GM21619 (cell line): ENCODE data around the gene SIL1.
A peak's percentile ranks its signal among the peaks of the same experiment; 100 is the strongest.
"Not testable (repeated sequence)": the region's sequence is repeated elsewhere in the genome, so short reads cannot be mapped to it uniquely, and the experiment has no call there.

Experiments used
- ATAC-seq: cut with Tn5 transposase; IDR thresholded peaks from one replicate; pipeline ENCODE4 v1.9.1; 2021; ENCODE audit not compliant: unreplicated experiment

SIL1 gene

GRCh38 chr5:139197710-139198669, at the start of gene SIL1:
TSS of gene SIL1 (minus strand) at chr5:139198368. CDS start at chr5:139127843, 70,525 bp downstream.
- peak; percentile 91 for ATAC-seq

GRCh38 chr5:139246394-139246793, 48.2 kb upstream of the SIL1 start:
- ATAC-seq = no peak

DNA sequence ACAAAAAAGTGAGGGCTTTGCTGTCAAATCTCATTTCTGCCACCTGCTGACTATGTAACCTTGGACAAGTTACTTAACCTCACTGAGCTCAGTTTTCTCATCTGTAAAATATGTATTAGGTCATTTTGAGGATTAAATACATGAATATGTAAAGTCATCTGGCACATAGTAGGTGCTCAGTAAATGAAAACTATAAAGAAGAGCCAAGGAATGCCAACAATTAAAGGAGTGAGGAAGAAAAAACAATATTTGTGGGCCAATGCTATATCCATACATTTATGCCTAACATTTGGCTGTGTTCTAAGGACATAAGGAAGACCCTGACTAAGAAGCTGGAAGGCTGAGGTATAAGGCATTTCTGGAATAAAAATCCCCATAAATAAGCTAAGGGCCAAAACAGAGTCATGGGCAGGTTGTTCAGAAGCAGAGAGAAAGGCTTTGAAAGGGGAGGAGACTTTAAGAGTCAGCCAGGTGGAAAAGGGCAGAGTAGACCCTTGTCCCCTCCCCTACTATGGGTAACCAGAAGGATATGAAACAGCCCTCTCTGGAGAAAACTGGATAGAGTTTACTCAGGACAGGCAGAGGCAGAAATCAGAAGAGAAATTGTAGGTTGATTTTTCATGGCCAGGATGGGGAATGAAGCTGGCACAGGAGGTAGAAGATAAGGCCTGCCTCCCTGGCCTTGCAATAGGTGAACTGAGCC, 47.6 kb upstream of the SIL1 start:
- ATAC-seq = no peak

- ATAC-seq = no peak
Observed at GRCh38 chr5:139243425-139243970, 45.3 kb upstream of the SIL1 start.

DNA sequence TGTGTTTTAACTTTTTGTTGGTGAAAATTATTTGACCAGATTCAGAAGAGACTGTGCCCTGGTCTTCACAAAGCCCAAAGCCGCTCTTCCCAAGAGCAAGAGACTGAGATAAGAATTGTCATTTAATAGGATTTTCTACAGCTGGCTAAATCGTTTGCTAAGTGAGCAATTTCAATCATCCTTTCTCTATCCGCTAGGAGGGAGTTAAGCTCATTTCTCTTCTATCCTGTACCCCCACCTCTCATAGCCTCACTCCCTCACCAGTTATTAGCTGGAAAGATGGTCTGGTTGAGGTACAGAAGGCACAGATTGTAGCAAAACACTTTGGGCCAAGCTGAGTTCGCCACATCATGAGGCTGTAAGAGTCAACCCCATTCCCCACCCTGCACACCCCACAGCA, 43.0 kb upstream of the SIL1 start:
- no peak for ATAC-seq

GRCh38 chr5:139236479-139236878, 38.3 kb upstream of the SIL1 start:
- no peak for ATAC-seq

DNA sequence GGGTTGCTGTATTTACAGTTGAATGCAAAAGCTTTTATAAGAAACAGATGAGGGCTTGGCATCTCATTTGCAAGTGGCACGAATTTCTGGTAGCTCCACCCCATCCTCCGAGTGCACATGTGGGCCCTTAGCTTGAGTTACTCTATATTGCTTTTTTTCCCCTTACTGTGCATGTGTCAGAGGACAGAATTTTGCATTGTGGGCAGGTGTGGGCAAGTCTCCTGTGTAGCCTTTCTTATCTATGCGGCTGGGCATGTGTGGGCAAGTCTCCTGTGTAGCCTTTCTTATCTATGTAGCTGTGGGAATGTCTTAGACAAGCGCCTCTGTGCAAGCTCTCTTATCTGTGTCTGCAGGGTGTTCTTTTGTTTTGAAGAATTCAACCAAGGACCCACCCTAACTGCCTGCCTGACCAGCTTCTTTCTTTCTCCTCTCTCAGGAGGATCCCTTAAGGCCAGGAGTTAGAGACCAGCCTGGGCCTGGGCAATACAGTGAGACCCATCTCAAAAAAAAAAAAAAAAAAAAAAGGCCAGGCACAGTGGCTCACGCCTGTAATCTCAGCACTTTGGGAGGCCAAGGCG, 34.1 kb upstream of the SIL1 start:
- ATAC-seq = no peak

DNA sequence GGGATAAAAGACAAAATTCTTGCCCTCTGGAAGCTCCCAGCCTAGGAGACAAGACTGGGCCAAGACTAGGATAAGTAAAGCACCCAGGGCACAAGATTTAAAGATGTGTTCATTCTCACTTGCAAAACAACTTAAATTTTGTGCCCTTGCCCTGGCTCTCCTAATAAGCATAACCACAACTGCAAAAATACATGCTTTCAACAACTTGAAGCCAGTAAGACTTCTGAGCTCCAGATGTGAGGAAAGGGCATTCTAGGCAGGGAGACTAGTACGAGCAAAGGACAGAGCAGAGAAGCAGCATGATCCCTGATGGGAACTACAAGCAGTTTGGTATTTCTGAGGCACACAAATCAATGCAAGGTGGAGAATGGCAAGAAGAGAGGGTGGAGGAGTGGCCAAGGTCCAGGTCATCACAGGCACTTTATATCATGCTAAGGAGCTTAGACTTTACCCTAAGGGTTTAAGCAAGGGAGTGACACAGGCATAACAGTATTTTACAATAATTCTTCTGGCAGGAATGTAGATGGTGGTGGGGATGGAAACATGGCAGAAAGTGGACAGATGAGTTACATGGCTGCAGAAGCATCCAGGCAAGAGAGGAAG, 30.1 kb upstream of the SIL1 start:
- no peak for ATAC-seq

- ATAC-seq = no peak
Observed at GRCh38 chr5:139226131-139226530, 28.0 kb upstream of the SIL1 start.

GRCh38 chr5:139223481-139223880, 25.3 kb upstream of the SIL1 start:
- no peak for ATAC-seq

DNA sequence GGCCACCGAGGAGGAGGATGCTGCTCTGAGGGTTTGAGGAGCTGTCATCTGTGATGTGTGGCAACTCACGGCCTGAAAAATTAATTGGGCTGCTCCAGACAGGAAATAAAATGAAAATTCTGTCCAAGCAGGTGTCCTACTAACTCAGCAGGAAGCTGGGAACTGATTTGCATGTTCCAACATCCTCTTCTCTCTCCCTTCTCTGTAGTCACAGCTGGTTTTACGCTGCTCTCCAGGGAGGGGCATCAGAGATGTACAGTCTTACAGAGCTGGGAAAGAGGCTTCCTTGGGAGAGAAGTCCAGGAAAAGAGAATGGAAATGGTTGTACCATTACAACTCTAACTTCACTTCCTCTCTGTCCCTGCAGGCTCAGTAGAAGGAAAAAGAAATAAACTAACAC, 24.2 kb upstream of the SIL1 start:
- no peak for ATAC-seq

GRCh38 chr5:139218038-139218437, 19.9 kb upstream of the SIL1 start:
- not testable (repeated sequence) for ATAC-seq

GRCh38 chr5:139215107-139215975, 17.2 kb upstream of the SIL1 start:
- no peak for ATAC-seq

DNA sequence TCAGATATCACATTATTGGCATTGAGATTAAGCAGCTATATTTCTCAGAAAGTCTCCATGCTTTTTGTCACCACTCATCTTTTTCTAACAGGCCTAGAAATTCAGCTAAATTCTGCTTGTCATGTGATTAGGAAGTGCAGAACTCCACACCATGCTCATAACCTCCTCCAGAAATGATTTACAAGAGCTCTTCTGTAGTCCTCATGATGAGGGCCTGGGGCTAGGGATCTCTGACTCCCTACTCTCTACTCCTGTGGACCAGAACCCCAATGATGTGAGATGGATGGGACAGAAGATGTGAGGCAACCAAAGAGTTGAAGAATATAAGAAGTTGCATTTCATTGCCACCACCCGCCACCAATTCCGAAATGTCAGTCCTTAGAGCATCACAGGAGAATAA, 16.5 kb upstream of the SIL1 start:
- ATAC-seq = no peak

DNA sequence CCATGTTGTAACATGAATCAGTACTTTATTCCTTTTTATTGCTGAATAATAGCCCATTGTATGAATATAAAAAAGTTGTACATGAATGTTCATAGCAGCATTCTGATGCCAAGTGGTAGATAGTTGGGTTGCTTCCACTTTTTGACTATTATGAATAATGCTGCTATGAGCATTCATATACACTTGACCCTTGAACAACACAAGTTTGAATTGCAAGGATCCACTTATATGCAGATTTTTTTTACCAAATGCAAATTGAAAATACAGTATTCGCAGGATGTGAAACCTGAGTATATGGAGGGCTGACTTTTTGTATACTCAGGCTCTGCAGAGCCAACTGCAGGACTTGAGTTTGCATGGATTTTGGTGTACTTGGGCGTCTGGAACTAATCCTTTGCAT, 14.7 kb upstream of the SIL1 start:
- ATAC-seq = no peak

DNA sequence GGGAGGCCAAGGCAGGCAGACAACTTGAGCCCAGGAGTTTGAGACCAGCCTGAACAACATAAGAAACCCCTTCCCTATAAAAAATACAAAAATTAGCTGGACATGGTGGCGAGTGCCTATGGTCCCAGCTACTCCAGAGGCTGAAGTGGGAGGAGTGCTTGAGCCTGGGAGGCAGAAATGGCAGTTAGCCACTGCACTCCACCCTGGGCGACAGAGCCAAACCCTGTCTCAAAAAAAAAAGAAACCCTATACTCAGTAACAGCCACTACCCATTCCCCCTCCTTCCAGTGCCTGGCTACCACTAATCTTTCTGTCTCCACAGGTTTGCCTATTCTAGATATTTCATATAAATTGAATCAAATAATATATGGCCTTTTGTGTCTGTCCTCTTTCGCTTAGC, 14.3 kb upstream of the SIL1 start:
- ATAC-seq = no peak

- ATAC-seq = no peak
Observed at GRCh38 chr5:139210585-139210984, 12.4 kb upstream of the SIL1 start.

- ATAC-seq = no peak
Observed at GRCh38 chr5:139207297-139208000, 9.3 kb upstream of the SIL1 start.

- no peak for ATAC-seq
Observed at GRCh38 chr5:139205586-139205985, 7.4 kb upstream of the SIL1 start.

DNA sequence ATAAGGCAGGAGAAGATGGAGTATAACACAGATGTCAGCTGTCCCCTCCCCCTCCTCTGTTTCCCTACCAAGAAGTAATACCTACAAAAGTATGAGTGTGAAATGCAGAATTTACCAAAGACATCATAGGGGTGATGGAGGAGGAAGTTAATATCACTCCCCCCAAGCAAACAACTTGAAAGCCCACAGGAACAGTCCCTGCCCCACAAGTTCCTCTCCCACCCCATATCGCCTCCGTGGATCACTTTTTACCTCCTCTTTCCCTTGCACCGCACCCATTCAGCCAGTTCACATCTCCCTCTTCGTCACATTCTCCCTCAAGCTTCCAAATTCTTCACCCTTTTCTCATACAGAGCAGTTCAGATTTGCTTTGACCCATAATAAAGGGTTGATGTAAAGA, 7.0 kb upstream of the SIL1 start:
- ATAC-seq = no peak
